Activated CD4-positive, CD25-positive, alpha-beta regulatory T cell treated with anti-CD3 and anti-CD28 coated beads, Interleukin-2, amount 50 U/mL, for 24 hours (primary cell): ENCODE results near the gene NUDT4.
"Not testable (repeated sequence)": the region's sequence is repeated elsewhere in the genome, so short reads cannot be mapped to it uniquely, and the experiment has no call there.

Experiments
- ATAC-seq, 2 donors: fragments of 150-1000 bp; cut with Tn5 transposase; one replicate each; pipeline ENCODE4 v1.10.0; 2021; ENCODE audit warnings: mild to moderate bottlenecking in 1 of 2, moderate library complexity in 1 of 2

NUDT4 gene

GRCh38 chr12:93368766-93369165 lies 9.0 kb upstream of the NUDT4 start:
- ATAC-seq, result no peak

GRCh38 chr12:93369505-93369904 lies 8.2 kb upstream of the NUDT4 start:
- ATAC-seq, result no peak

GRCh38 chr12:93370947-93371346 lies 6.8 kb upstream of the NUDT4 start:
- no peak for ATAC-seq

DNA sequence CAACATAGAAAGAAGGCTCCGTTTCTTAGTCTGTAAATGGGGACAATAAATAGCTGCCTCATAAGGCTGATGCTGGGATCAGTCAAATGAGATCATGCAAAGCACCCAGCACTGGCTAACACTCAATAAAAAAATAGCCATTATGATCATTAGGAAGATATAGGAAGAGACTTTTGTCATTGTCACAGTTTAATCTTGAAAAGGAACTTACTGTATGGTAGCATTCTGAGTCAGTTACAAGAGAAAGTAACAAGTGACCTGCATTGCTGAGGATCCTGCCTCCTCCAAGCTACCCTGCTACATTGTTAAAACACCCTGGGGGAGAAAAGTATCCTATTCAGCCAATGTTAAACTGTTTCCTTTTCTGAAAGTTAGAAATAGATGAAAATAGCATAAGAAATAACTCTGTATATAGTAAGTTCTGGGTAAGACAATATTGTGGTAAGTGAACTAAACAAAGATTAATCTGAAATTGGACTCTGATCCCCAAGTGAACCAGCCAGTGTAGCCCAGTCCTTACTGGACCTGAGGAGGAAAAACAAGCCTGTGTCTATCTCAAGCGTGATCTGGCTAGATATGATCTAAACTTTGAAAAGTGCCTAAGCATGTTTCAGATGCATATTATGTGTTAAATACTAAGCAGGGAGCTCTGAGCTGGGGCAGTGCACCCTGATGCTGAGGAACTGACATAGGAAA lies 3.6 kb upstream of the NUDT4 start:
- no peak for ATAC-seq

- ATAC-seq, result no peak
These were observed 1.8 kb upstream of the NUDT4 start for GRCh38 chr12:93375906-93376305.

DNA sequence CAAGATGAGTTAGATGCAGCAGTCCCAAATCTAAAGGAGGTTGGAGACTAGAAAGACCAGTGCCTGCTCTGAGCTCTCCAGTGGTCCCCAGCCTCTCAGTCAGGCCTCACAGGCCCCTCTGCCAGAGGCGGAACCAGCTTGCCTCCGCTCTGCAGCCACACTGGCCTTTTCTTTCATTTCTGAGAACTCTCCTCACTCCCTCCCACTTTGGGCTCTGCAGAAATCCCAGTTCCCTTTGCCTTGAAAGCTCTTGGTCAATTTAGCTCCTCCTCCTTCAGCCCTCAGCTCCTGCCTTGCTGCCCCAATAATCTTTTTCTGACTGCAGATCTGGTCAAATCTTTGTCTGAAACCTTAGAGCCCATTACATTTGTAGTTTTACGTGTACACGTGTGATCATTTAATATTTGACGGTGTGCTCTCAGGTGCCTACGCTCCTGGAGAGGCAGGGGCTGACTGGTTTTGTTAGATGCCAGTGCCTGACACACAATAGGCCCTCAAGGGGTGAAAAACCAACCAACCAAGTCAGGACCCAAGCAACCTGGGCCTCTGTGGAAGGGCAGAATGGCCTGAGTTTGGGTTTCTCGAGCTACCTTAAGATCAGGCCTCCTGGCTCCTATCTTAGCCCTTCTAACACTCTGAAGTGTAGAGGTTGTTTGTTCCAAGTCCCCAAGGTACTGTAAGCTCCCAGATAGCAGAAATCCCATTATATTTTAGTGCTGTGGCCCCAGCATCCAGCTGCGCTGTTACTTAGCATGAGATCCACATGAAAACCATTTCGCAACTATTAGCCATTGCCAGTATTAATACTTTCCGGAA lies 1.1 kb upstream of the NUDT4 start:
- no peak for ATAC-seq

GRCh38 chr12:93378196-93378997 lies 672 bp downstream of the NUDT4 start:
- peak; percentile 52 to 57 for ATAC-seq

DNA sequence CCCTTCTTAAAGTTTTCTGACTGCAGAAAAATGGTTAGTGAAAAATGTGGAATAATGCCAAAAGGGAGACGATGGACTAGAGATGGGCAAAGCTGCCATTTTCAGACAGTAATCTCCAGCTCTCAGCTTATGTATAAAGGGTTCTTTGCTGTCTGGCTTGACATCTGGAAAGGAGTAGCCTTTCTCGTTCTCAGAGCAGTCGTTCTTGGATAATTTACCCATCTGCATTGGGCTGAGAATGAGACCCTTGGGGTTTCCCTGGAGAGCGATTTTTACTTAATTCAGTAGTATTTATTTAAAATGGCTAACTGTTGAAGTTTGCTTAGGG lies 1.2 kb downstream of the NUDT4 start:
- ATAC-seq, result no peak

- ATAC-seq, result no peak
These were observed 1.7 kb downstream of the NUDT4 start for GRCh38 chr12:93379326-93379980.

DNA sequence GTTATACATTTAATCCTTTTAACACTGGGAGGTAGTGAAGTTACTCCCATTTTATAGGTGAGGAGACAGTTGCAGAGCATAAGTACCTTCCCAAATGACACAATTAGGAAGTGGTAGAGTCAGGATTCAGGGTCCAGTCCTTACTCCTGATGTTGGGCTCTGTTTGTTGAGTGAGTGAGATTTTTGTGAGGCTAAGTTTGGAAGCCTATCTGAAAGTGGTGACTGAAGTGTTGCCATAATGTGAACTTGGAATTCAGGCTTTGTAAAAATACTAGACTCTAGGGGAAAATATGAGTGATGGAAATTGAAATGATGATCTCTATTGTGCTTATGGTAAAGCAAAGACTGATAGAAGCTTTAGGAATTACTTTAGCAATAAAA lies 2.2 kb downstream of the NUDT4 start:
- ATAC-seq, result no peak

- ATAC-seq, result no peak
These were observed 2.9 kb downstream of the NUDT4 start for GRCh38 chr12:93380480-93381121.

DNA sequence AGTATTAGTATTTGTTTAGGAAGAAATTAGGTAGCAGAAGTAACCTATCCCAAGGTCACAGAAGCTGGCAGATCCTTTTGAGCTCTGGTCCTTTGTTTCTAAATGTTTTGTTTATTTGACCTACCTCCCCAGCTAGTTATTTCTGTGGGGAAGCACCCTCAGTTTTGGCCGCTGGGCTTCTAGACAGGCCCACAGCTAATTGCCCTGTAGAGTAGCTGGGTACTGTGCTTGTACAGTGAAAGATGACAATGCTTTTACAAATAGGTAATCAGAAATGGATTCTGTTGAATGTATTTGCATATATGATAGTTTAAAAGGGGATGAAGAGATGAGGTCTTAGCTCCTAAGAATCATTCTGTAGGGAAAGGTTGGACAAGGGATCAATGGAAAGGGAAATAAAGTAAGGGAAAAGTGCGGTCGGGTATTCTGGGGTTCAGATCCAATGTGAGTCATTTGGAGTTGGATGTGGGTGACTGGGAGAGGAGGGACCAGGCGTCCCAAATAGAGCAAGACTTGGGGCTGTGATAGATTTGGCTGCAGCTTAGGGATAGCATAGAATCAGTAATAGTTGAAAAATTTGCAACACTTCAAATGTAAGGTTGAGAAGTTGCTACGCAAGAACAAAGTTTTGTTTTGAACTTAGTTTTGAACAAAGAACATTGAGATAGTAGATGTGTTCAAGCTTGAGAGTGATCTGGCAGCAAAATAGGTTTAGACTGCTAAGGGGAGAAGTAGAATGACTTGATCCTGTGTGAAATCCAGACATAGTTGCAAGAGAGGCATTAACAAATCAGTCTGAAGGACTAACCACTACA lies 3.6 kb downstream of the NUDT4 start:
- ATAC-seq, result no peak

DNA sequence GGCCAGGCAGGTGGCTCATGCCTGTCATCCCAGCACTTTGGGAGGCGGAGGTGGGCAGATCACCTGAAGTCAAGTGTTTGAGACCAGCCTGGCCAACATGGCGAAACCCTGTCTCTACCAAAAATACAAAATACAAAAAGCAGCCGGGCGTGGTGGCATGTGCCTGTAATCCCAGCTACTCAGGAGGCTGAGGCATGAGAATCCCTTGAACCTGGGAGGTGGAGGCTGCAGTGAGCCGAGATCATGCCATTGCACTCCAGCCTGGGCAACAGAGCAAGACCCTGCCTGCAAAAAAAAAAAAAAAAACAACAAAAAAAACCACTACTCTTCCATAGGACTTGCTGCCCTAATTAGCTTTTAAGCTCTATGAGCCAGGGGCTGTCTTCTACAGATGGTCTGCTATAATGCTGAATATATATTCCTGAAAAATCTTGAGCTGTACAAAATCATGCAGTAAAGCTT lies 4.3 kb downstream of the NUDT4 start:
- not testable (repeated sequence) for ATAC-seq

GRCh38 chr12:93387780-93388179 lies 10.1 kb downstream of the NUDT4 start:
- peak; percentile 94 for ATAC-seq

- no peak for ATAC-seq
These were observed 12.3 kb downstream of the NUDT4 start for GRCh38 chr12:93390031-93390430.

GRCh38 chr12:93390549-93391297 lies 13.0 kb downstream of the NUDT4 start:
- ATAC-seq, result no peak

DNA sequence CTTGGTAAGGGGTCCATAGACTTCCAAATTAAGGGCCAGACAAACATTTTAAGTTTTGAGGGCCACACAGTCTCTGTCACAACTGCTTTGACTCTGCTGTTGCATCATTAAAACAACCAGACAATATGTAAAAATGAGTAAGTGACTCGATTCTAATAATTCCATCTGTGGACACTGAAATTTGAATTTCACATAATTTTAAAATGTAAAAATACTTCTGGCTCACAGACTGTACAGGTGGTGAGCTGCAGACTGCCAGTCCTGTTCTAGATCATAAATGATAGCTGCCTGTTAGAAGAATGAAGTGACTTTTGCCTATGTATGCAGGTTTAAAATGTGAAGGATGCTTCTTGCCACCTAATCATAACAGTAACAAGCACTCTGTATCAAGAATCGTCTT lies 15.7 kb downstream of the NUDT4 start:
- no peak for ATAC-seq

DNA sequence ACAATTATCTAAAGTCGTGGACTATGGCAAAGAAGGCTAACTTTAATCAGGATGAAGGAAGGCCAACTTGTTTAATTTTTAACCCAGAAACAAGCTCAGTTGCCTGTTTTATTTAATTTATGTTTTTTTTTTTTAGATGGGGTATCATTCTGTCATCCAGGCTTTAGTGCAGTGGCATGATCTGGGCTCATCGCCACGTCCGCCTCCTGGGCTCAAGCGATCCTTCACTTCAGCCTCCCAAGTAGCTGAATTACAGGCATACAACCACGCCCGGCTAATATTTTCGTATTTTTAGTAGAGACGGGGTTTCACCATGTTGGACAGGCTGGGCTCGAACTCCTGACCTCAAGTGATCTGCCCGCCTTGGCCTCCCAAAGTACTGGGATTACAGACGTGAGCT lies 19.7 kb downstream of the NUDT4 start:
- ATAC-seq, result no peak

DNA sequence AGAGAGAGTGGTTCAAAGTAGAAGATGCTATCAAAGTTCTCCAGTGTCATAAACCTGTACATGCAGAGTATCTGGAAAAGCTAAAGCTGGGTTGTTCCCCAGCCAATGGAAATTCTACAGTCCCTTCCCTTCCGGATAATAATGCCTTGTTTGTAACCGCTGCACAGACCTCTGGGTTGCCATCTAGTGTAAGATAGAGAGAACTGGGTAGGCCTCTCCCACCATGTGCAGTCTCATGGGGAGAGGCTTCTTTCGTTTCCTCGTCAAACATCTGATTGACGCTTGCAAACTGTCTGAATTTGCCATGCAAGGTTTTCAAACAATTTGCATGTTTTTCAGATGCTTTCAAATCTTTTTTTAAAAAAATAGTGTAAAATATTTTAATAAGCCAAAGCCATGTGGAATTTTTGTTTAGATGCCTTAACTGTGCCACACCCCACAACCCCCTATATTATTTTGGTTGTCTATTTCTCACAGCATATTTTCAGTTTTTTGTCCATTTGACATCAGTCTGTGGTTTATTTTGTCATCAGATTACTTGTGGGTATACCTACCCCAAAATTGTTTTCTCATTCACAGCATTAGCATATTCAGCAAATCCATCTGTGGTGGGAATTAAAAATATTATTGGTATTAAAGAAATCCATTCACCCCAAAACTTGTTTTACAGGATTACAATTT lies 21.6 kb downstream of the NUDT4 start:
- peak; percentile 97 for ATAC-seq
